GM21825 (cell line): ENCODE measurements around the gene DENND1B.
"Not testable (repeated sequence)": the region's sequence is repeated elsewhere in the genome, so short reads cannot be mapped to it uniquely, and the experiment has no call there.

Experiments used
- ATAC-seq: cut with Tn5 transposase; IDR thresholded peaks from one replicate; pipeline ENCODE4 v1.9.1; 2021; ENCODE audit warnings: mild to moderate bottlenecking, moderate library complexity; ENCODE audit not compliant: unreplicated experiment

Gene DENND1B

DNA sequence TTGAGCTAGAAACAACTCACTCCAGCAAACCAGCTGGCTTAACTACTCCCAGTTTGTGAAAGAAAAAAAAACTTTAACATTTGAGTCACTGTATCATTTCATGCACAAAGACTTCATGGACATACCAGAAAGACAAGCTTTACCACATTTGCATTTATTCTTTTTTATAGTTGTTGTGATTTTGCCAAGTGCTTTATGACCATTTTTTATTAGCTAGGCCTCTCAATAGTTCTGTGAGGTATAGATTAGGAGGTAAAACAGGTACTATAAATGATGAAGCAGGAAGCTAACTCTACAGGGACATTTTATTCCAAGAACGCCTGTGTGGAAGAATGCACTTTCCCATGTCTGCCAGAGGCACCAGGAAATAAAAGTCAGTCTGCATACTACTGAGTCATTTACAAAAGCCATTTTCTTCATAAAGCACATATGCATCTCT, 8.2 kb upstream of the DENND1B start:
- no peak for ATAC-seq

DNA sequence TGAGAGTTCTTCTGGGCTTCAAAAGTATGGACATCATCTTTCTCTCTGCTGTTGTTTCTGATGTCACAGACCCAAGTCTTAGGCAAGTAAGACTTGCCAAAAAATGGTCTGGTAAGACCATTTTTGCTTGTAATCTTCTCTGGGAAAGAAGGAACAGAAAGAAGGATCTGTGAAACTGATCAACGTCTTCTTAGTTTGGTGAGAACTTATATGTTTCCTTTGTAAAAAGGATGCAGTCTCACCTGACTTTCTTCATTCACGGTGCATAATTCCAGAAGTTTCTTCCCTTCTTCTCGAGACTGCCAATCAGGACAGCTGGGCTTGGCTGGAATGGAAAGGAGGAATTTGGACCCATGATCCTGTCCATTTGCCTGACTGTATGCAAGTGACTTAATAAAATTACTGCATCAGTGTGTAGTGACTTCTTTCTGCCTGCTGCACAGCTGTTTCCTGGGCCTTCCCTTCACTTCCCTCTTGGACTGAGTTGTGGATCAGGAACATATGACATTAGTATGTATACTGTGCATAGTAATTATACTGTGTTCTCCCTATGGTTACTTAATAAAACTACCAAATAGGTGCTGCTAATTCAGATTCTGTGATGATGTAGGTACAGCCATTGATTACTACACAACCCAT, 7.6 kb upstream of the DENND1B start:
- no peak for ATAC-seq

DNA sequence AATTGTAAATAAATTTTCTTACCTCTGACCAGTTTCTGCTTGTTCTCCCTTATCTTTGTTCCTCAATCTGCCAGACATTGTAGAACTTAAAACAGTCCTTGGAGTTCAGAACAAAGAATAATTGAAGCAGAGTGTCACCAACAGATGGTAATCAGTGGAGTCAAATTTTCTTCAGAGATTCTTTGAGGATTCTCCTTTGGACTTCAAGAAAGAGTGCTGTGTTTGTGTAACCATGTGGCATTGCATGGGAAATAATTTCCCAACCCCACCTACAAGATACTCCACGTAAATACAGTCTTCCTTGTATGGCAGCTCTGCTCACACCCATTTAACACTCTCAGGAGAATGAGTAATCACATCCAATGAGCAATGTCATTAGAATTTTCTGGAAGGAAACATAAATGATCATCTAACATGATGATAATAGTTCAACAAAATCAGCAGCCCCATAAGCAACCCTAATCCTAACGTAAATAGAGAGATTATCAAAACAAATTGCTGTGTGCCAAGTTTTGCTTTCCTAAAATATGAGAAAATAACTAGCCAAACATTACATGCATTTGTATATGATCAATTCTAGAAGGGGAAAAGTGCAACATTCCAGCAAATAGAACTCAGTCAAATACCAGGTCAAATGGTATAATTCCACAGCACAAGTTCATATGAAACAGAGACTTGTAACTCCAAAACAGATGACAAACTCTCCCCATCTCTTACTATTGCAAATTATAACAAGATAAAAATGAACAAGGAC, 6.9 kb upstream of the DENND1B start:
- no peak for ATAC-seq

DNA sequence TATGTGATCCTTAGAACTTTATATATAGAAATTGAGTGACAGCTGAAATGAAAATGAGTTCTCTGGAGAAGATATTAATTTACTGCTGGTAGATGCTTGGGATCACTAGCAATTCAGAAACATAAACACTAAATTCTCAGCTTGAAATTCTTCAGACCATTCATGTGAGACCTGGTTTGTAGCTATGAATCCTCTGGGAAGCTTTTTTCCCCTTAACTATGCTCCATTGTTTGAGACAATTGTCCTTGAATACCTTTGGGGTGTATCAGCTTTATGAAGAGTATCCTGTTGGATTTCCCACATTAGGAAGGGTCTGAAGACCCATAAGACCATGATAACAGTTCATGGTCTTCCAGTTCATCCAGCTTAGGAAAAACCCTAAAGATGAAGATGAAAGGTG, 4.6 kb upstream of the DENND1B start:
- ATAC-seq = no peak

DNA sequence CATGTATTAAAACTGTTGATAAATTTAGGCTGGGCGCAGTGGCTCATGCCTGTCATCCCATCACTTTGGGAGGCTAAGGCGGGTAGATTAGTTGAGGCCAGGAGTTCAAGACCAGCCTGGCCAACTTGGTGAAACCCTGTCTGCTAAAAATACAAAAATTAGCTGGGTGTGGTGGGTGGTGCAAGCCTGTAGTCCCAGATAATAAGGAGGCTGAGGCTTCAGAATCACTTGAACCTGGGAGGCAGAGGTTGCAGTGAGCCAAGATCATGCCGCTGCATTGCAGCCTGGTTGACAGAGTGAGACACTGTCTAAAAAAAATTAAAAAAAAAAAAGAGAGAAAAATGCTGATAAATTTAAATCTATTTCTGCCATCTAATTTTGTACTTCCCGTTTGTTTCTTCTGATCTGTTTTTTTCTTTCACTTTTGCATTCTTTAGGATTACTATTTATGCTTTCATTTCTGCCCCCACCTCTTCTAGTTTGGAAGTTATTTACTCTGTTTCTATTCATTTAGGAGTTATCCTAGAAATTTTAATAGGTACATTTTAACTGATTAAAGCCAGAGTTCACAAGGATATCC, 3.2 kb upstream of the DENND1B start:
- no peak for ATAC-seq

DNA sequence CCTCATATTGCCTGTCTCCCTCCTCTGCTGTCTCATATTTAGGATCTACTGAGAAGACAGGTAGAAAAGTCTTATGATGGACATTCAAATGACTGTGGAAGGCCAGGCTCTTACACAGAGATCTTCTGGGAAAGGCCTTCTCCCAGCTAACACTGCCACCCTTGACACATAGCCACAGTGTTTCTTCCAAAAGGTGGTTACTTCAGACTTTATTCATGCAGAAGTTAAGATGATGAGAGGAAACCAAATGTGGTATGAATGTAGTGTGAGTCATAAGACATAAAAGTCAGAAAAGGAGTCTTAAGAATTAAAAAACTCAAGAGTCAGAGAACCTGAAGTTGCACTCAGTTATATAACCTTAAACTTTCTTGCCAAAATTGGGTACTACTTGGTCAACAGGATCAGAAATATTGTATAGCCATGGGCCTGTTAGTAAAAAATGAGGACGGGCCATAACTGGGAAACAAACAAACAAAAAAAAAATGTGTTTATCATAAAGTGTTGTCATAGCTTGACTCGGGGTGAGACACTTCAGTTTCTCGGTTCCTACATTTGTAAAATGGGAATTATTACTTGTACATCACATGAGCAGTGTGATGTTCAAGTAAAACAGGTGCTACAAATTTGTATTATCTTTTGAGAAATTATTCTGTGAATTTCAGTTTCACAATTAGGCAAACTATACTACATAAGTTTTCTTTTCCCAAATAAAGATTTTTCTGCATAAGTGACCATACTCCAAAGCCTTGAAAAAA, 1.2 kb upstream of the DENND1B start:
- peak; percentile 32 for ATAC-seq

DNA sequence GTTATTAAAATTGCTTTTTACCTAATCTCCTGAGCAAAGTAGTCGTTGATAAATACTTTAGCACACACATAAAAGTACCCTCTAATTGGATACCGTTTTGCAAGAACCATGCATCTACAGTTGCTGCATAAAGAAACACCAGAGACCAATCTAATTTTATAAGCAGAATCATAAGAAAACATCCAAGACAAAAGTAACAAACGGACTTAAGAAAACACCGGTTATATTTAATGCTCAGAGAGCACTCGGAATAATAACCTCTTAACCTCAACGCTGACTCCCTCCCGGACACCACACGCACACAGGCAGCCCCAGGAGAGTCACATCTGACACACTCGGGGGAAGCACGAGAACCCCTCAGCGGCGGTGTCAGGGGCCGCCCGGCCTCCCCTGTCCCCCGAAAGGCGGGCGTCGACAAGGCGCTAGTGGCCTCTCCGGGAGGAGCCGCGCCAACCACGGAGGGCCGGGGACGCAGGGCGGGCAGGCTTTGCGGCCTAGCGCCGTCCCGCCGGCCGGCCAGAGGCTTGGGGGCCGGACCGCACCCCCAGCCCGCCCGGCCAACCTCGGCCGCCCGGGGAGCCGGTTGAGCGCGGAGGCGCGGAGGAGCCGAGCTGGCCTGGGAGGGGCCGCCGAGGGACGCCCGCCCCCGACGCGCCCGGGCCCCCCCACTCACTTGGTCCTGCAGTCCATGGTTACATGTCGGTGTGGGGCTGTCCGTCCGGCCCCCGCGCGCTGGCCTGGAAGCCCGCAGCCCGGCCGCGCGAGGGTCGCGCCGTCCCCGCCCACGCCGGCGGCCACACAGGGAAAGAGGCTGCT, 606 bp downstream of the DENND1B start:
- peak; percentile 29 for ATAC-seq

DNA sequence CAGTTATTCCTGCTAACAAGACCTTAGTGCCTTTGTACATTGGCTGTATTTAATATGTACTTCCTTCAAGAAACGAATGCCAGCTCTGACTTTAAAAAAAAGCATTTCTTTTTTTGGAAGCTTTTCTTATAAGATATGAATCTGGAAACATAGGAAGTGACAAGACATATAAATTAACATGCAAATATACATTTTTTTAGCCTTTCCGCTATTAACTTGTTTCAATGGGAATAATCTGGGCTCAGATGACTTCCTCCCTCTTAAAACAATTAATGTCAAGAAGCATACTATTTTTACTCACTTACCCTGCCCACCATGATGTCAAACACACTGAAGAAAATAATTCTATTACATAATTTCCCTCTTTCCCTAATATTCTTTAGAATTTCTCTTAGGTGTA, 1.4 kb downstream of the DENND1B start:
- no peak for ATAC-seq

DNA sequence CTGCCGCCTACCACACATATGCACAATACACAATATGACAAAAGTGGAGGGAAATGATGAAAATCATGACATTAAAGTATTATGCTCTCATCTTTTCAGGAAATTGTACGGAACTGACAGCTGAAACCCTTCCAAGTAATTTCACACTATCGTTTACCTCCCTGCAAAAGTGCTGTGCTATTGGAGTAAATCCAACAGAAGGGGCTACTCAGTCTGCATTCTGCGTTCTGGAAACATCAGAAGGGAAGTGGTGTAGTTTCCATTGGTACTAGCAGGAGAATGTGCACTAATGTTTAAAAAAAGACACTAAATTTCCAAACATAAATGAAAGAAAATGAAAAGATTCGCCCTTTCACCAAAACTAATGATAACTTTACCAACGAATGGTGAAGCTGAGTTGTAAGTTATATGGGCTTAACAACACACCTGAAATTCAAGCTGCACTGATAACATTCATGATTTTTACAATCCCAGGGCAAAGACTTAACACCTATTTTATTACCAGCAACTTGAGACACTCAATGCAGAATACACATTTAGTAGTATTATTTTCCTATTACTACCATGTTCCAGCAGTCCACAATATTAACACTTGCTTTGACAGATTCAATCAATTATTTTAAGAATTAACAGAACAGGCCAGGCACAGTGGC, 3.2 kb downstream of the DENND1B start:
- no peak for ATAC-seq

DNA sequence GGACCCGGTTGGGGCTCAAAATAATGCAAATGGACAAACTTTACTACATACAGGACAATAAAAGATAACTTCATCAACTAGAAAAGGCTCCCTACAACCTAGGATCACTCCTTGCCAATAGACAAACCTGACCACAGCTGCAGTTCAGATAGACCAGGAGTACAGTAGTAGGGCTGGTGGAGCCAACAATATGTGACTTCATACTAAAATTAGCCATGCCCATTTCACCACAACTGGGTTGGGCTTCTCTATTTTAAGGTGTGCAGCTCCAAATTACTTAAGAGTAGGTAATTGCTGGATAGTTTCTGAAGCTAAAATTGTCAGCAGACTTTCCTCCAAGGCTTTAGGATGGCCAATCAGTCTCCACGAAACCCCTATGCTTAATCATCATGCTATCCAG, 3.9 kb downstream of the DENND1B start:
- ATAC-seq = no peak

DNA sequence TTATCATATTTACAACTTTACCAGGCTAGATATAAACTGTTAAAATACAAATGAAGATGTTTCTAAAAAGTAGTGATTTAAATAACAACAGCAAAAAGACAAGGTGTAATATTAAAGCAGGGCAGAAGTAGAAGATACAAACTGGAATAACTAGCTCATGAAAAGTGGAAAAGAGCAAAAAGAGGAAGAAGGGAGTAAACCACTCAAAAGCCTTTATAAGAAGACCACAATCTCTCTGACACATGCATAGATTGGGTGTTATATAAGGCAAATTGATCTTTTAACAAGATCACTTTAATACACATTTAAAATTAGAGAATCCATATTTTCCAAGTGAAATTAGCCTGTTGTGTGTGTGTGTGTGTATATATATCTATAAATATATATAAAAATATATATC, 5.0 kb downstream of the DENND1B start:
- no peak for ATAC-seq

DNA sequence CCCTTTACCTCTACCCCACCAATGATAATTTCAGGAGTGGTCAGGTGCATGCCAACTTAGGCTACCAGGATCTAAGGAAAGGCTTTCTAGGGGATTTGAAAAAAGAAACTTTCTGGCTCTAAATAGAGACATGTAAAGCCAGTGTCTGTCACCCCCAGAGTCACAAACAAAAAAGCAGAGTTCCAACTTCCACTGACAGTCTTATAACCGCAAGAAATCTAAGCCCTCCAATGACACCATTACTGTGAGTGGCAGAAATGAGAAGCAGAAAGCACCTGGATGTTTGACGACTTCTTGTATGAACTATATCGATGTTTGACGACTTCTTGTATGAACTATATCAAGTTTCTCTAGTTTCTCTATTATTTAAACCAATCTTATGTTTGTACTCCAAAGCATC, 6.0 kb downstream of the DENND1B start:
- ATAC-seq = no peak

DNA sequence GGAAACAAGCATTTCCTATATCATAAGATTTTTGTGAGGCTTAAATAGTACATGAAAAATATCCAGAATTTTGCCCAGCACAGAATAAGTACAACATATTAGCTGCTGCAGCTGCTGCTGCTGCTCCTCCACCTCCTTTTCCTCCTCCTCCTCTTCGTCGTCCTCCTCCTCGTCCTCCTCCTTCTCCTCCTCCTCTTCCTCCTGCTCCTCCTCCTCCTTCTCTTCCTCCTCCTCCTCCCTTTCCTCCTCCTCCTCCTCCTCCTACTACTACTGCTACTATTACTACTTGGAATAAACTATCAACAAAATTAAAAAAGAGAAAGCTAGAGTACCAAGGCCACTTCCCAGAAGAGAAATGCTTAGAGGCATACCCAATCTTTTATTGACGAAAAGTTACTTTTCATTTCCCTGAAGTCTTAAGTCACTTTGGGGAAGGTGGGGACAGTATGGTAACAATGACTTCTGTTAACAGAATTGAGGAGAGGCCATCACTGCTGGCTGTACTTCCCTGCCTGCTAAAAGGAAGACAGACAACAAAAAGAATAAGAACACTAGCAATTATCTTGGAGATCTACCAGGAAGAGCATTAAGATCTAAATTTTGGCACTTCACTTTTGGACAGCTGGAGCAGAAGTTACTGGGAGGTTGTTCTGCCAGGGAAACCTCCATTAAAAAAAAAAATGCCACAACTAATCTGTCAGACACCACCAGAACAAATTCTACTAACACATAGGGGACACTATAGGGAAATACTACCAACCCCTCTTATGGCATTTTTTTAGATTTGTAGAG, 7.1 kb downstream of the DENND1B start:
- no peak for ATAC-seq

DNA sequence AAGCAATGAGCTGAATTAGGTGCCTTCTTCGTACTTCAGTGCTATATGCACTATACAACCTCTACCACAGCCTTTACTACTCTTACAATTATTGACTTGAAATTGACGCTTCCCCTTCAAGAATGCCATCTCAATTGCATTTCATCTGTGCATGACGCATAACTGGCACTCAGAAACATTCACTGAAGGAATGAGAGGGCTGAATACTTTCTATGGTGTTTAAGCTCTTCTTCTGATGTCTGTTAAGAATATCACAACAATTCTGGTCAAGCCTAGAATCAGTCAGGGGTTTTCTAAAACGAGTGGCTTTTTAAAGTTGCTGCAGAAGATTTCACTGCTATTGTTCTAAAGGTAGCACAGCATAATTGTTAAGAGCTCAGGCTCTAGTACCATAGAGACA, 11.5 kb downstream of the DENND1B start:
- ATAC-seq = no peak

DNA sequence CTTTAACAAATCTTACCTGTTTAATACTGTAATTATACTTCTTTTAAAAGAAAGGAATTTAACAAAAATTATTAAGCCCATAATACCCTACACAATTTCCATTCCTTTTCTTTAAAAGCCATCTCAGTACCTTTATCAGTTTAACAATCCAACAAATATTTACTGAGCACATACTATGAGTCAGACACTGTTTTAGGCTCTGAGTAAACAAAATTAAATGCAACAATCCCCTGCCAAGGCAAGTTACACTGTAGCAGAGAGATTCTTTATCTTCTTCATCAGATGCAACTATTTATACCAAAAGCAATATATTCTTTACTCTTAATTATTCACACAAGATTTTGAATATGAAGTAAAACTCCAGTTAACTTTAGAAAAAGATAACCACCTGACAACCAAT, 12.0 kb downstream of the DENND1B start:
- ATAC-seq = no peak

DNA sequence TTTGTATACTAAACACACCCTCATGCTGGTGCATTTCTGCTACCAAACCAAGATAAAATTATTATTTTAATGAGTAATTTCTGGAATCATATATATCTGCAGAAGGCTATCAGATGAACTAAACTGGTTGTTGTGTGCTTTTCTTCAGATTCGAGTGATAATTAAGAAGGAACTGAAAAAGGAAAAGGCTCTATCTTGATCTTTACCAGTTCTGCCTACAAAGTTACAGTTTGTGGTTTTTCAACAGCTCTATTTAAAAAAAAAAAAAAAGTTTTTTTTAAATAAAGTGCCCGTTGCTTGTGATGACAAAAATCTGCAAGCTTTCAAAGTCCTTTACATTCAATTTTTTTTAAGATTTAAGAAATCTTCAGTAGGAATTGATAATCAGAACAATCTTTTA, 13.6 kb downstream of the DENND1B start:
- ATAC-seq = no peak

DNA sequence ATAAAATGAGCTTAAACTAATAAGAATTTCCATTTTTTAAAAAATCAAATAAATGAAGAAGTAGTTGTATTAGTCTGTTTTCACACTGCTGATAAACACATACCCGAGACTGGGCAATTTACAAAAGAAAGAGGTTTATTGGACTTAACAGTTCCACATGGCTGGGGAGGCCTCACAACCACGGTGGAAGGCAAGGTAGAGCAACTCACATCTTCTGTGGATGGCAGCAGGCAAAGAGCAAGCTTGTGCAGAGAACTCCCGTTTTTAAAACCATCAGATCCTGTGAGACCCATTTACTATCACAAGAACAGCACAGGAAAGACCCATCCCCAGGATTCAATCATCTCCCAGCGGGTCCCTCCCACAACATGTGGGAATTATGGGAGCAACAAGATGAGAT, 19.7 kb downstream of the DENND1B start:
- not testable (repeated sequence) for ATAC-seq

DNA sequence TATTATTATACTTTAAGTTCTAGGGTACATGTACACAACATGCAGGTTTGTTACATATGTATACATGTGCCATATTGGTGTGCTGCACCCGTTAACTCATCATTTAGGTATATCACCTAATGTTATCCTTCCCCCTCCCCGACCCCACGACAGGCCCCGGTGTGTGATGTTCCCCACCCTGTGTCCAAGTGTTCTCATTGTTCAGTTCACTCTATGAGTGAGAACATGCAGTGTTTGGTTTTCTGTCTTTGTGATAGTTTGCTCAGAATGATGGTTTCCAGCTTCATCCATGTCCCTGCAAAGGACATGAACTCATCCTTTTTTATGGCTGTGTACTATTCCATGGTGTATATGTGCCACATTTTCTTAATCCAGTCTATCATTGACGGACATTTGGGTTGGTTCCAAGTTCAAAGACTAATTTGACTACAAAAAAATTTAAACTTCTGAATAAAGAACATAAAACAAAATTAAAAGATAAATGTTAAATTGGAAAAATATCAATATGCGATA, 22.6 kb downstream of the DENND1B start:
- not testable (repeated sequence) for ATAC-seq

DNA sequence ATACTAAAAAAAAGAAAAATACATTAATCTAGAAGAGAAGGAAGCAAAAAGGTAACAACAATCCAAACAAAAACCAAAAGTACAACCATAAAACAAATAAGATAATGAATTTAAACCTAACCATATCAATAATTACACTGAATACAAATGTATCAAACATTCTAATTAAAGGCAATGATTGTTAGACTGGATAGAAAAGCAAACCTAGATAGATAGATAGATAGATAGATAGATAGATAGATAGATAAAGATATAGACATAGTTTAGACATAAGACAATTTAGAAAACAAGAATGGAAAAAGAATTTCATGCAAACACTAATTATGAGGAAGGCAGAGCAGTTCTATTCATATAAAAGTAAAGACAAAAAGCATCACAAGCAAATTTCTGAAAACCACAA, 24.9 kb downstream of the DENND1B start:
- ATAC-seq = no peak
